Measurements from ENCODE around the gene TGFBR3L.

The TGFBR3L gene

DNA sequence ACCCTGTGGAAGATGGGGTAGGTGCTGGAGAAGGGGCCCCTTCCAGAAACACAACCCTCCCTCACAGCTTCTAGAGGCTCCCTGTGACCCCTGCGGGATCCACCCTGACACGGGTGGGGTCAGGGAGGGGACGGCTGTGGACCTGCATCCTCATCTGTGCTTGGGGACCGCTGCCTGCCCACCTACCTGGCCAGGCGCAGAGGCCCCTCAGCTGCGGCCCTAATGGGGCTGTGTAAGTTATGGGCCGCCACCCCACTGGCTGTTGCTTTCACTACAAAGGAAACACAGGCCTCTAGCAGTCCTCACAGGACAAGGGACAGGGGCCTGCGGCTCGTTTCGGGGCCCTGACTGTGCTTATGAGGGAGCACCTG is 18.3 kb downstream of the TGFBR3L start (continued):
- no peak for TF ChIP-seq ZNF623 (tag by site-specific recombination; IDR thresholded peaks at IDR 0.05)
- no peak for TF ChIP-seq ZBTB8A (tag by site-specific recombination; IDR thresholded peaks at IDR 0.05)
- no peak for TF ChIP-seq MEIS1 (CRISPR knock-in tag; IDR thresholded peaks at IDR 0.05; ENCODE audit: borderline replicate concordance)
- no peak for TF ChIP-seq ZNF664 (tag by site-specific recombination; IDR thresholded peaks at IDR 0.05)

GRCh38 chr19:7933411-7933810 is 18.8 kb downstream of the TGFBR3L start:
- CTCF ChIA-PET, result interaction anchor here (0.7 kb wide), 1 partner anchor 323 kb away, joined by 3 read pairs; no protein-coding TSS in a partner anchor
- no peak overlapping the region for H3K4me3 ChIP-seq (ENCODE audit: low read depth, low read length)
- H3K9me3 ChIP-seq (ENCODE audit: control insufficient read depth, insufficient read depth, low read depth, low read length), result no peaks in the 10 kb centered on the region
- POLR2A ChIA-PET, result interaction anchor here (5.8 kb wide), 1 partner anchor 9 kb away, joined by 60 read pairs; the partner anchor contains the start of gene TIMM44
- H3K4me1 ChIP-seq (ENCODE audit: control insufficient read depth, insufficient read depth, low read length), result peaks cover 11% of the 10 kb centered on the region
- no peak overlapping the region for H3K27ac ChIP-seq (ENCODE audit: extremely low read depth, low read depth, low read length)
- H3K36me3 ChIP-seq (ENCODE audit: control insufficient read depth in 2 of 2, insufficient read depth in 1 of 2, low read length in 2 of 2), result peaks cover 29 to 81% of the 10 kb centered on the region in 2 experiments
- TF ChIP-seq GLI4 (tag by site-specific recombination; IDR thresholded peaks at IDR 0.05), result no peak
- TF ChIP-seq, protein P1, sequence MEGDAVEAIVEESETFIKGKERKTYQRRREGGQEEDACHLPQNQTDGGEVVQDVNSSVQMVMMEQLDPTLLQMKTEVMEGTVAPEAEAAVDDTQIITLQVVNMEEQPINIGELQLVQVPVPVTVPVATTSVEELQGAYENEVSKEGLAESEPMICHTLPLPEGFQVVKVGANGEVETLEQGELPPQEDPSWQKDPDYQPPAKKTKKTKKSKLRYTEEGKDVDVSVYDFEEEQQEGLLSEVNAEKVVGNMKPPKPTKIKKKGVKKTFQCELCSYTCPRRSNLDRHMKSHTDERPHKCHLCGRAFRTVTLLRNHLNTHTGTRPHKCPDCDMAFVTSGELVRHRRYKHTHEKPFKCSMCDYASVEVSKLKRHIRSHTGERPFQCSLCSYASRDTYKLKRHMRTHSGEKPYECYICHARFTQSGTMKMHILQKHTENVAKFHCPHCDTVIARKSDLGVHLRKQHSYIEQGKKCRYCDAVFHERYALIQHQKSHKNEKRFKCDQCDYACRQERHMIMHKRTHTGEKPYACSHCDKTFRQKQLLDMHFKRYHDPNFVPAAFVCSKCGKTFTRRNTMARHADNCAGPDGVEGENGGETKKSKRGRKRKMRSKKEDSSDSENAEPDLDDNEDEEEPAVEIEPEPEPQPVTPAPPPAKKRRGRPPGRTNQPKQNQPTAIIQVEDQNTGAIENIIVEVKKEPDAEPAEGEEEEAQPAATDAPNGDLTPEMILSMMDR (tag by site-specific recombination; IDR thresholded peaks at IDR 0.05), result peak; percentile 20; the same call in 1 of the 2 replicates

DNA sequence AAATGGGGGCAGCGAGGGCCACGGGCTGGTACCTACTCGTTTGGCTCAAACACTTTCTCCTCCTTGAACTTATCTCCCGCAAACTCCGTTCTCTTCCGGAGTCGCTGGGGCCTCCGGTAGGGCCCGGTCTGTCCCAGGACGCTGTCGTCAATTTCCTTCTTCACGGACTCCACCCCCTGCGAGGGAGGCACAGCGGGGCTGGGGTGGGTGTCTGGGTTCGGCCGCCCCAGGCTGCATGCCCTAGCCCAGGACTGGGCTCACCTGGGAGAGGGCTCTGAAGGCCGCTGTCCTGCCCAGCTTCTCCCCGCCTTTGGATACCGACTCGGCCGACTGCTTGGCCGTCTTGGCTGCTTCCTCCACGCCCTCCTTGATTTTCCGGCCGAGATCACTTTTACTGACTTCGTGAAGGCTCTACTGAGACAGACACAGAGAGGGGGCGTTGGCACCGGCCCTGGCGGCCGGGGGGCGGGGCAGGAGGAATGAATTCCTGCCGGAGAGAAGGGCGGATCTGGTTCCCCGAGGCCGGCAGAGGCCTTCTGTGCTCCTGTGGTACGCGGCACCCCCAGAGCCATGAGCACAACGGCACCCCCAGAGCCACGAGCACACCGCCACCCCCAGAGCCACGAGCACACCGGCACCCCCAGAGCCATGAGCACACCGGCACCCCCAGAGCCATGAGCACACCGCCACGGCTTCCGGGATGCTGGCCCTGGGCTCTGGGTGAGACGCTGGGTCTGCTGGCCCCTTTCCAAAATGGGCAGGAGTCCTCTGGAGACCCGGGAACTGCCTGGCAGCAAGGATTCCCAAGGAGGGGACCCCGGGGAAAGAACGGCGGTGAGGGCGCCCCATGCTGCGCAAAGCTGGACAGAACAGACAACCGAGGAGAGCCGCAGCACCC is 19.4 kb downstream of the TGFBR3L start:
- Histone ChIP-seq H3K36me3 (ENCODE audit: control insufficient read depth in 2 of 2, insufficient read depth in 1 of 2, low read length in 2 of 2) (peaks cover 29 to 86% of the 10 kb centered on the region in 2 experiments), H3K9me3 (ENCODE audit: control insufficient read depth, insufficient read depth, low read depth, low read length) (no peaks in the 10 kb centered on the region), H3K4me1 (ENCODE audit: control insufficient read depth, insufficient read depth, low read length) (peaks cover 5% of the 10 kb centered on the region; the same call in 1 of the 2 replicates), H3K4me3 (ENCODE audit: low read depth, low read length) (no peak overlapping the region), H3K27ac (ENCODE audit: extremely low read depth, low read depth, low read length) (no peak overlapping the region)
- TF ChIP-seq ZNF624 (tag by site-specific recombination; IDR thresholded peaks at IDR 0.05) (no peak), SP2 (tag by site-specific recombination; IDR thresholded peaks at IDR 0.05) (0 out of 2 replicates have a peak, but pooled peaks have one; percentile 3)
- ChIA-PET POLR2A (interaction anchor here (1.4 kb wide), 1 partner anchor 14 kb away, joined by 4 read pairs; the partner anchor contains the start of gene SNAPC2), CTCF (interaction anchor here (0.7 to 1.2 kb wide), 3 partner anchors 10 to 323 kb away, joined by 3 to 5 read pairs (median 3); partner anchors contain the start of gene TIMM44)

DNA sequence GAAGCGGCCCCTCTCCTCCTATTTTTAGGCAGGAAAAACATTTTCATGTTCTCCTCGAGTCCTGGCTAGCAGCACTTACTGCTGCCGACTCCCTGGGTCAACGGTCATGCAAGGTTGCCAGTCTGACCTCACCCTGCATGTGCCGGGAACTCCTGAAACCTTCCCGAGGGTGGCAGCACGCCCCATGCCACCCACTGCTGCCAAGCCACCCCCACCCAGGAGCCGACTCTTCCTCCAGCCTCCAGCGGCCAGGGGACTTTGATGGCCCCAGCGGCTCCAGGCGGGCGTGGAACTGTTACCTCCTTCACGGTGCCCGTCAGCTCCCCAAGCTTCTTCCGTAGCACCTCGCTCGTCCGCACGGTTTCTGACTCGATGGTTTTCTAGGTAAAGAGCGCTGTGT is 20.1 kb downstream of the TGFBR3L start:
- Histone ChIP-seq H3K27ac (ENCODE audit: extremely low read depth, low read depth, low read length) (no peak overlapping the region), H3K36me3 (ENCODE audit: control insufficient read depth in 2 of 2, insufficient read depth in 1 of 2, low read length in 2 of 2) (peaks cover 29 to 89% of the 10 kb centered on the region in 2 experiments), H3K4me1 (ENCODE audit: control insufficient read depth, insufficient read depth, low read length) (no peaks in the 10 kb centered on the region), H3K4me3 (ENCODE audit: low read depth, low read length) (no peak overlapping the region), H3K9me3 (ENCODE audit: control insufficient read depth, insufficient read depth, low read depth, low read length) (no peaks in the 10 kb centered on the region)
- TF ChIP-seq HIC1 (tag by site-specific recombination; IDR thresholded peaks at IDR 0.05) (0 out of 2 replicates have a peak, but pooled peaks have one; percentile 30), EGR2 (tag by site-specific recombination; IDR thresholded peaks at IDR 0.05; ENCODE audit: low read depth) (peak; percentile 35; the same call in 1 of the 2 replicates)
- TF ChIP-seq, protein P2, sequence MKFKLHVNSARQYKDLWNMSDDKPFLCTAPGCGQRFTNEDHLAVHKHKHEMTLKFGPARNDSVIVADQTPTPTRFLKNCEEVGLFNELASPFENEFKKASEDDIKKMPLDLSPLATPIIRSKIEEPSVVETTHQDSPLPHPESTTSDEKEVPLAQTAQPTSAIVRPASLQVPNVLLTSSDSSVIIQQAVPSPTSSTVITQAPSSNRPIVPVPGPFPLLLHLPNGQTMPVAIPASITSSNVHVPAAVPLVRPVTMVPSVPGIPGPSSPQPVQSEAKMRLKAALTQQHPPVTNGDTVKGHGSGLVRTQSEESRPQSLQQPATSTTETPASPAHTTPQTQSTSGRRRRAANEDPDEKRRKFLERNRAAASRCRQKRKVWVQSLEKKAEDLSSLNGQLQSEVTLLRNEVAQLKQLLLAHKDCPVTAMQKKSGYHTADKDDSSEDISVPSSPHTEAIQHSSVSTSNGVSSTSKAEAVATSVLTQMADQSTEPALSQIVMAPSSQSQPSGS (tag by site-specific recombination; IDR thresholded peaks at IDR 0.05; ENCODE audit: low read depth), result no peak
- CTCF ChIA-PET, result interaction anchor here (1.2 kb wide), 2 partner anchors 9 to 66 kb away, joined by 3 to 5 read pairs; partner anchors contain the start of gene TIMM44
- POLR2A ChIA-PET, result interaction anchor here (1.0 to 1.4 kb wide), 2 partner anchors 10 to 15 kb away, joined by 4 read pairs; partner anchors contain the start of gene SNAPC2
